HepG2 (cell line): ENCODE measurements around the gene BCAS1. TPM values are rescaled to one million over a fixed set of nuclear protein-coding genes. Genes with fewer than 3 reads are reported as not detected.
A peak's percentile ranks its signal among the peaks of the same experiment; 100 is the strongest.

ENCODE experiments used
- ATAC-seq: fragments of 200-7000 bp; cut with Tn5 transposase; 3 replicates; pipeline ENCODE4 v1.9.1; 2020; ENCODE audit warnings: mild to moderate bottlenecking, moderate library complexity
- BruUV-seq: library from RNA; stranded (reverse); fragments of 400-500 nt; replicated peaks from 2 replicates; lab custom pipeline; 2021; lab: Mats Ljungman, UMichigan
- CTCF ChIA-PET: fragments of 300-600 bp; formaldehyde crosslinking; extraction: SDS; loops from one replicate; lab custom pipeline; 2021; ENCODE audit warnings: low total read pairs, inconsistent platforms, low intra/inter-chr PET ratio; lab: Yijun Ruan, JAX
- POLR2A ChIA-PET: fragments of 350-600 bp; sonication (Branson Sonifier 250); formaldehyde crosslinking; loops from one replicate; lab custom pipeline; 2020; ENCODE audit warnings: antibody characterized with exemption, inconsistent platforms; lab: Yijun Ruan, JAX
- DNase-seq: peaks from one replicate; pipeline ENCODE4 v3.0.0-alpha.2; 2015; ENCODE audit warnings: low spot score
- FAIRE-seq: peaks from 3 replicates; lab custom pipeline; 2011; peaks lifted over from hg19 to GRCh38; lab: Jason Lieb, UNC
- H2AFZ ChIP-seq: one replicate; pipeline ENCODE4 v1.6.1; 2011; ENCODE audit warnings: low read length, inconsistent platforms
- H3K27ac ChIP-seq: fragments of 300-600 bp; 3 replicates; pipeline ENCODE4 v1.8.0; 2011; ENCODE audit warnings: mixed run types, mild to moderate bottlenecking, mixed read lengths, low read length, inconsistent platforms; ENCODE audit not compliant: insufficient read depth; ENCODE audit errors: extremely low read length
- H3K27me3 ChIP-seq, 2 experiments: fragments of 200-600 bp in 1 of 2; 2 replicates in 1 of 2; 3 replicates in 1 of 2; pipeline versions ENCODE4 v1.6.0 to v1.8.0; 2011; ENCODE audit warnings: low read length in 2 of 2, mild to moderate bottlenecking in 2 of 2, moderate library complexity in 2 of 2, inconsistent platforms in 1 of 2; ENCODE audit not compliant: insufficient read depth in 2 of 2, control insufficient read depth in 1 of 2
- H3K36me3 ChIP-seq, 2 experiments: fragments of 200-600 bp in 1 of 2; replicated peaks in 1 of 2; 2 replicates in 1 of 2; 3 replicates in 1 of 2; pipeline versions ENCODE4 v1.5.1 to v1.8.0; 2011; ENCODE audit warnings: low read length in 2 of 2, inconsistent platforms in 1 of 2; ENCODE audit not compliant: insufficient read depth in 2 of 2, control insufficient read depth in 1 of 2
- H3K4me1 ChIP-seq: 2 replicates; pipeline ENCODE4 v1.5.1; 2012; ENCODE audit warnings: low read length, inconsistent platforms; ENCODE audit not compliant: insufficient read depth
- H3K4me2 ChIP-seq: 2 replicates; pipeline ENCODE4 v1.6.0; 2011; ENCODE audit warnings: low read depth, low read length, inconsistent platforms
- H3K4me3 ChIP-seq, 3 experiments: fragments of 200-600 bp in 1 of 3; sonication (generic), shearing (Covaris generic) in 1 of 3; replicated peaks in 1 of 3; 2 replicates each; pipeline ENCODE4 v1.5.1; 2011 to 2016; ENCODE audit warnings: low read length in 3 of 3, inconsistent platforms in 2 of 3, low read depth in 2 of 3, mild to moderate bottlenecking in 2 of 3, control low read depth in 1 of 3, mixed read lengths in 1 of 3; ENCODE audit not compliant: insufficient read depth in 1 of 3
- H3K79me2 ChIP-seq: one replicate; pipeline ENCODE4 v1.6.1; 2011; ENCODE audit warnings: low read length, inconsistent platforms; ENCODE audit not compliant: insufficient read depth
- H3K9ac ChIP-seq: 2 replicates; pipeline ENCODE4 v1.6.0; 2011; ENCODE audit warnings: mild to moderate bottlenecking, low read depth, low read length, inconsistent platforms; ENCODE audit not compliant: insufficient read depth
- H3K9me3 ChIP-seq: 2 replicates; pipeline ENCODE4 v1.5.1; 2012; ENCODE audit warnings: mild to moderate bottlenecking, low read length
- H4K20me1 ChIP-seq: 2 replicates; pipeline ENCODE4 v1.6.0; 2011; ENCODE audit warnings: inconsistent platforms, mild to moderate bottlenecking, low read length, moderate library complexity; ENCODE audit not compliant: insufficient read depth
- MIER2 ChIP-seq: IDR thresholded peaks from 2 replicates; pipeline ENCODE4 v1.6.1; 2016; ENCODE audit warnings: missing biosample characterization, missing genetic modification reagents
- NFE2L1 ChIP-seq: sonication (generic); formaldehyde crosslinking; IDR thresholded peaks from 2 replicates; pipeline ENCODE4 v1.4.0; 2020; ENCODE audit warnings: missing genetic modification reagents, mild to moderate bottlenecking, borderline replicate concordance
- ZNF572 ChIP-seq: sonication (generic); formaldehyde crosslinking; IDR thresholded peaks from 2 replicates; pipeline ENCODE4 v1.5.1; 2020; ENCODE audit warnings: mild to moderate bottlenecking, missing genetic modification reagents
- WGBS: methylation state at CpG from one replicate; pipeline ENCODE4 v1.1.6; 2017; ENCODE audit warnings: low lambda C conversion rate; 5-methylcytosine and 5-hydroxymethylcytosine counted together
- in situ Hi-C: cut with HindIII; loops from 2 replicates; pipeline ENCODE4 v1.10.0; 2017; ENCODE audit warnings: low pct_unique_long_range_greater_than_20kb; ENCODE audit not compliant: extremely low pct_ligation_motif_present
- intact Hi-C: fragments of 100-400 bp; cut with micrococcal nuclease; formaldehyde crosslinking; loops from one replicate; pipeline ENCODE4 v1.10.0; 2022; ENCODE audit not compliant: unreplicated experiment
- polyA plus RNA-seq, 8 experiments: library from polyadenylated mRNA; depleted of rRNA in 3 of 8; stranded (reverse) in 7 of 8; unstranded in 1 of 8; fragments of >200 nt; fragmentation: Illumina TruSeq in 4 of 8; extraction: Trizol in 4 of 8; gene quantifications; 2 replicates each; pipeline versions ENCODE4 v1.2.1 to v1.2.3, GENCODE V29; 2011 to 2016; ENCODE audit warnings: low read depth in 4 of 8, missing spikeins in 1 of 8, mixed read lengths in 1 of 8; ENCODE audit not compliant: insufficient read depth in 1 of 8
- total RNA-seq, 5 experiments: library from RNA; depleted of rRNA; stranded (reverse); fragments of >200 nt; fragmentation: Illumina TruSeq; extraction: Trizol; gene quantifications; 2 replicates each; pipeline ENCODE4 v1.2.3, GENCODE V29; 2016; ENCODE audit warnings: low read depth in 1 of 5
- TF ChIP-seq, protein P1 (sequence below), 2 experiments: fragments of 450-650 bp in 1 of 2; sonication (generic) in 1 of 2; formaldehyde crosslinking in 1 of 2; IDR thresholded peaks; 2 replicates each; pipeline versions ENCODE4 v1.6.1 to v1.8.0; 2016 to 2022; ENCODE audit warnings: antibody characterized with exemption in 1 of 2, mild to moderate bottlenecking in 1 of 2, missing genetic modification reagents in 1 of 2

BCAS1 gene
- total and polyA plus RNA-seq, 2 of the 13 experiments (the other 11 are each of a cell fraction or from before 2014, with no cell fraction given) = 0.55 to 0.91 TPM

DNA sequence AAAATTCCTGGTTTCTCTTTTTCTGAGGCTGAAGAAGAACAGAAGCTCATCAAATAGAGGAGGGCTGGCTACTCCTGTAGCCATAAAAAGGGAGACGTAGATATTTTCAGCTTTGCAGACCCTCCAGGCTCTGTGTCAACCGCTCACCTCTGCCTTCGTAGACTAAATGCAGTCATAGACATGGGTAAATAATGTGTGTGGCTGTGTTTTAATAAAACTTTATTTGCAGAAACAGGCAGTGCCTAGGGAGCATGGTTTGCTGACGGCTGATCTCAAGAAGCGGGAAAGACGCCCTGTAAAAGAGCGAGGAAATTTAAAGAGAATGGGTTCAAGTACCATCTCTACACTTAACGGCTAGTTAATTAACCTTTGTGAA is 171.8 kb downstream of the BCAS1 start:
- Histone ChIP-seq H3K4me3 (no peak overlapping the region), H3K4me2 (peak overlapping the region; percentile 48), H3K79me2 (no peaks in the 10 kb centered on the region), H3K9me3 (no peaks in the 10 kb centered on the region), H3K27me3 (peaks cover 1 to 13% of the 10 kb centered on the region in 2 experiments; a peak in 2 of 5 replicates), H3K4me1 (peaks cover 34% of the 10 kb centered on the region), H3K36me3 (no peaks in the 10 kb centered on the region), H3K27ac (no peak overlapping the region), H3K9ac (no peak overlapping the region), H4K20me1 (no peaks in the 10 kb centered on the region), H2AFZ (peak overlapping the region; percentile 93)
- ChIA-PET CTCF (no interaction called here), POLR2A (interaction anchor here (1.0 to 1.3 kb wide), 3 partner anchors 17 to 19 kb away, joined by 3 to 5 read pairs (median 4); no protein-coding TSS in a partner anchor)
- 82% methylated on average over 8 of the region's 8 CpGs for WGBS
- TF ChIP-seq NFE2L1 (no peak), ZNF572 (CRISPR knock-in tag) (no peak), MIER2 (no peak)
- TF ChIP-seq, protein P1, sequence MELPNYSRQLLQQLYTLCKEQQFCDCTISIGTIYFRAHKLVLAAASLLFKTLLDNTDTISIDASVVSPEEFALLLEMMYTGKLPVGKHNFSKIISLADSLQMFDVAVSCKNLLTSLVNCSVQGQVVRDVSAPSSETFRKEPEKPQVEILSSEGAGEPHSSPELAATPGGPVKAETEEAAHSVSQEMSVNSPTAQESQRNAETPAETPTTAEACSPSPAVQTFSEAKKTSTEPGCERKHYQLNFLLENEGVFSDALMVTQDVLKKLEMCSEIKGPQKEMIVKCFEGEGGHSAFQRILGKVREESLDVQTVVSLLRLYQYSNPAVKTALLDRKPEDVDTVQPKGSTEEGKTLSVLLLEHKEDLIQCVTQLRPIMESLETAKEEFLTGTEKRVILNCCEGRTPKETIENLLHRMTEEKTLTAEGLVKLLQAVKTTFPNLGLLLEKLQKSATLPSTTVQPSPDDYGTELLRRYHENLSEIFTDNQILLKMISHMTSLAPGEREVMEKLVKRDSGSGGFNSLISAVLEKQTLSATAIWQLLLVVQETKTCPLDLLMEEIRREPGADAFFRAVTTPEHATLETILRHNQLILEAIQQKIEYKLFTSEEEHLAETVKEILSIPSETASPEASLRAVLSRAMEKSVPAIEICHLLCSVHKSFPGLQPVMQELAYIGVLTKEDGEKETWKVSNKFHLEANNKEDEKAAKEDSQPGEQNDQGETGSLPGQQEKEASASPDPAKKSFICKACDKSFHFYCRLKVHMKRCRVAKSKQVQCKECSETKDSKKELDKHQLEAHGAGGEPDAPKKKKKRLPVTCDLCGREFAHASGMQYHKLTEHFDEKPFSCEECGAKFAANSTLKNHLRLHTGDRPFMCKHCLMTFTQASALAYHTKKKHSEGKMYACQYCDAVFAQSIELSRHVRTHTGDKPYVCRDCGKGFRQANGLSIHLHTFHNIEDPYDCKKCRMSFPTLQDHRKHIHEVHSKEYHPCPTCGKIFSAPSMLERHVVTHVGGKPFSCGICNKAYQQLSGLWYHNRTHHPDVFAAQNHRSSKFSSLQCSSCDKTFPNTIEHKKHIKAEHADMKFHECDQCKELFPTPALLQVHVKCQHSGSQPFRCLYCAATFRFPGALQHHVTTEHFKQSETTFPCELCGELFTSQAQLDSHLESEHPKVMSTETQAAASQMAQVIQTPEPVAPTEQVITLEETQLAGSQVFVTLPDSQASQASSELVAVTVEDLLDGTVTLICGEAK (IDR thresholded peaks at IDR 0.05) = peak; percentile 62
- TF ChIP-seq, protein P1 (CRISPR knock-in tag; IDR thresholded peaks at IDR 0.05) = peak; percentile 99
- FAIRE-seq (no peak), DNase-seq (no peak), ATAC-seq (peak; percentile 18; the same call in 1 of the 3 replicates)
- intact Hi-C loops (no loop called here), in situ Hi-C loops (no loop called here)
- BruUV-seq = no TSS peak
